ENCODE measurements around the gene PTPRK.

PTPRK gene

DNA sequence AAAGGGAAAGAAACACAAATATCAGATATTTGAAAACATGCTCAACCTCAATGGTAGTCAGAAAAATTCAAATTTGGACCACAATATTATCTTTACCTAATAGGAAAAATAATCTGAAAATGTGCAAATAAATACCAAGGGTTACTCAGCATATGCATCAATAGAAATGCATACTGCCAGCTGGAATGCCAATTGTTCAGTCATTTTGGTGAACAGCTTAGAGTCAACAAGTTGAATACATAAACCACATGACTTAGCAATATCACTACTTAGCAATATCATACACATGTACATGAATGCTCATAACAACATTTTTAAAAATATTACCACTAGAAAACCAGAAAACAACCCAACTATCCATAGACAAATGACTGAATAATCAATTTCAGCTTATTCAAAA lies 212.7 kb downstream of the PTPRK start:
- no peak for DNase-seq (ENCODE audit: extremely low spot score)
- ChIA-PET POLR2A (no interaction called here), CTCF (no interaction called here)
- TF ChIP-seq, protein P1, sequence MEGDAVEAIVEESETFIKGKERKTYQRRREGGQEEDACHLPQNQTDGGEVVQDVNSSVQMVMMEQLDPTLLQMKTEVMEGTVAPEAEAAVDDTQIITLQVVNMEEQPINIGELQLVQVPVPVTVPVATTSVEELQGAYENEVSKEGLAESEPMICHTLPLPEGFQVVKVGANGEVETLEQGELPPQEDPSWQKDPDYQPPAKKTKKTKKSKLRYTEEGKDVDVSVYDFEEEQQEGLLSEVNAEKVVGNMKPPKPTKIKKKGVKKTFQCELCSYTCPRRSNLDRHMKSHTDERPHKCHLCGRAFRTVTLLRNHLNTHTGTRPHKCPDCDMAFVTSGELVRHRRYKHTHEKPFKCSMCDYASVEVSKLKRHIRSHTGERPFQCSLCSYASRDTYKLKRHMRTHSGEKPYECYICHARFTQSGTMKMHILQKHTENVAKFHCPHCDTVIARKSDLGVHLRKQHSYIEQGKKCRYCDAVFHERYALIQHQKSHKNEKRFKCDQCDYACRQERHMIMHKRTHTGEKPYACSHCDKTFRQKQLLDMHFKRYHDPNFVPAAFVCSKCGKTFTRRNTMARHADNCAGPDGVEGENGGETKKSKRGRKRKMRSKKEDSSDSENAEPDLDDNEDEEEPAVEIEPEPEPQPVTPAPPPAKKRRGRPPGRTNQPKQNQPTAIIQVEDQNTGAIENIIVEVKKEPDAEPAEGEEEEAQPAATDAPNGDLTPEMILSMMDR (IDR thresholded peaks at IDR 0.05; ENCODE audit: control extremely low read depth, extremely low read depth, low read depth, missing control alignments) = no peak

DNA sequence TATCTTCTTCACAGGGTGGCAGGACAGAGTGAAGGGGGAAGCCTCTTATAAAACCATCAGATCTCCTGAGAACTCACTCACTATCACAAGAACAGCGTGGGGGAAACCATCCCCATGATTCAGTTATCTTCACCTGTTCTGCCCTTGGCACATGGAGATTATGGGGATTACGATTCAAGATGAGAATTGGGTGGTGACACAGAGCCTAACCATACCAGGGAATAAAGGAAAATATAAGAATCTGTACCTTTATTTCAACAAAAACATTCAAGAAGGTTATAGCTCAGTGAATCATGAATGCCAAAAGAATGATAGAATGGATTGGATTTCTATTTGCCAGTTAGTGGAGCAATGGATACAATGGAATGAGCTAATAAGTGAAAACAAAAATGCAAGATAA lies 214.4 kb downstream of the PTPRK start:
- ChIA-PET CTCF (no interaction called here), POLR2A (no interaction called here)
- DNase-seq (ENCODE audit: extremely low spot score) = no peak
- TF ChIP-seq, protein P1 (IDR thresholded peaks at IDR 0.05; ENCODE audit: control extremely low read depth, extremely low read depth, low read depth, missing control alignments) = no peak

DNA sequence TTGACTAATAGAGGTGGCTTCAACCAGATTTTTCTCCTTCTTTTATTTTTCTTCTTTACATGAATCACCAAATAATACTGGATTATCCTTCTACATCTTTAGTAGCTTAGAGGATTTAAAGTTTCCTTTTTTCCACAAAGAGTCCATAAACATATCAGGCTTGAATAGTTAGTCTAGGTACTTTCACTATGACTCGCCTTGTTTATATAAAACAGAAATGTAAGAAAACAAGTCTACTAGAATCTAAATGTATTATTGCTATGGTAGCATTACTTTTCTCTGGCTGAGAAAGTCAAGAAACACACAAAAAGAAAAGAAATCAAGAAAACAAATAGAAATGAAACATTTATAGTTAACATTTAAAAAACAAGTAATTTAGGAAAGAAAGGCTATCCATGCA lies 215.2 kb downstream of the PTPRK start:
- ChIA-PET POLR2A (no interaction called here), CTCF (no interaction called here)
- TF ChIP-seq, protein P1 (IDR thresholded peaks at IDR 0.05; ENCODE audit: control extremely low read depth, extremely low read depth, low read depth, missing control alignments) = no peak
- DNase-seq (ENCODE audit: extremely low spot score) = no peak

DNA sequence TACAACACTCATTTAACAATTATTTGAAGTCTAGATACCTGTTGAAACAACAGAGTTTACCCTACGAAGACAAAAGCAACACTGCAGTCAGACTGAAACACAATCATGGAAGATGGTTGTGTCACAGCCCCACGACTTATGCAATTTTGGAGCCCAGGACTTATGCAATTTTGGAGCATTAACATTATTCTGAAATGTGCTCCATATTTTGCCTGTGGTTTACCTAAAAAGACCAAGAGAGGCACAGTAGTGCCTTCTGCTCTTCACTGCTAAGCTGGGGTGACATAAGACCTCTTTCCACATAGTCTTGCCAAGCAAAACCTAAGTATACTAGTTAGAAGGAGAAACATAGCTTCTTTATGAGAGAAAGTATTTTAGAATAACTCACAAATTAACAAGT lies 216.5 kb downstream of the PTPRK start:
- ChIA-PET POLR2A (no interaction called here), CTCF (interaction anchor here (1.4 kb wide), 1 partner anchor 22 kb away, joined by 3 read pairs; no protein-coding TSS in a partner anchor)
- DNase-seq (ENCODE audit: extremely low spot score) = no peak
- TF ChIP-seq, protein P1 (IDR thresholded peaks at IDR 0.05; ENCODE audit: control extremely low read depth, extremely low read depth, low read depth, missing control alignments) = no peak

DNA sequence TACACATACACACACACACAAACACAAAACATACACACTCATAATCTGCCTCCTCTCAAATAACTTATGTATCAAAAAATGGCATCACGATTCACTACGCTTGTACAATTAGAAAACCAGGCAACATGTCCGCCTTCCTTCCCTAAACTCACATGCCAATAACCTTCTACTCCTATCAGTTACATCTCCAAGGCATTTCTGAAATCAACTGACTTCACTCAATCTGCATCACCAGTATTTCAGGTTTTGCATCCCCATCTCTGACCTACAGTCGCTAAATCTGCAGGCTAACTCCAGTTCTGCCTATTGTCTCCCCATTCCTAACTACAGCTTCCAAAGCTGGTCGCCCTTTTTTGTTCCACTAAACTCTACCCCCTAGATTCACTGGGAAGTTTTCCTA lies 217.5 kb downstream of the PTPRK start:
- POLR2A ChIA-PET = no interaction called here
- TF ChIP-seq, protein P1 (IDR thresholded peaks at IDR 0.05; ENCODE audit: control extremely low read depth, extremely low read depth, low read depth, missing control alignments) = no peak
- DNase-seq (ENCODE audit: extremely low spot score) = no peak
- CTCF ChIA-PET = no interaction called here

DNA sequence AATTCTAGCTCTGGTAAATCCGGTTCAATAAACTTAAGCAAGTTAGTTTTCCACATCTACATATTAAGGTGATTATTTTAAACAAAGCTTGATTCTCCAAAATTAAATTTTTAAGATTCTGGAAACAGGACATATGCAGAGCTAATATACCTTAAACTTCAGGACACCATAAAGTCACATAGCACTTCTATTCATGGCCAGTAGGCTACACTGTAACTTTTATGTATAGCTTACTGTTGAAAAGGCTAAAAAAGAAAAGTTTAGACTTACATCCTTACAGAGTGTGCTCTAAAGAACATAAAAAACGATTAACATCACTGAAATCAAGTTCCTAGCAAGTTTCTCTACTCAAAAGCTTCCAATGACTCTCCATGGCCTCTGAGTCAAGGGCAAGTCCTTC lies 224.7 kb downstream of the PTPRK start:
- POLR2A ChIA-PET = no interaction called here
- CTCF ChIA-PET = no interaction called here
- no peak for DNase-seq (ENCODE audit: extremely low spot score)
- TF ChIP-seq, protein P1 (IDR thresholded peaks at IDR 0.05; ENCODE audit: control extremely low read depth, extremely low read depth, low read depth, missing control alignments) = no peak

DNA sequence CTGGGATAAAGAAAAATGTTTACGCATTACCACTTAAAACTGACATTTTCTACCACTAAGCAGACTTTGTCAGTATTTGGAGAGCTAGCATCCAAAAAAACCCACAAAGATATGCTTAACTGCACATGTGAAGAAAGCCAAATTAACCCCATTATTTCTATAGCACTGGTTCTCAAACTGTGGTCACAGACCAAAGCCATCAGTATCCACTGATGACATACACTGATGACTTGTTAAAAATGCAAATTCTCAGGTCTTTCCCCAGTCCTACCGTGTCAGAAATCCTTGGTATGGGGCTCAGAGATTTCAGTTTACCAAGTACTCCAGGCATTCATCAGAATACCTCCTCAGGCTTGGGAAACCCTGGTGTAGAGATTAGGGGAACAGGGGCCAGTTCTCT lies 230.2 kb downstream of the PTPRK start:
- no peak for DNase-seq (ENCODE audit: extremely low spot score)
- CTCF ChIA-PET = no interaction called here
- POLR2A ChIA-PET = no interaction called here
- TF ChIP-seq, protein P1 (IDR thresholded peaks at IDR 0.05; ENCODE audit: control extremely low read depth, extremely low read depth, low read depth, missing control alignments) = no peak

Data from GM10248 (cell line).